GM21423 (cell line): ENCODE data around the gene TTLL10.

Experiments
- ATAC-seq: cut with Tn5 transposase; IDR thresholded peaks from one replicate; pipeline ENCODE4 v1.9.1; 2021; ENCODE audit warnings: mild to moderate bottlenecking, moderate library complexity; ENCODE audit not compliant: unreplicated experiment

Gene TTLL10

GRCh38 chr1:1173793-1174415 is at the start of gene TTLL10:
TSS of gene TTLL10 (plus strand) at chr1:1173880. CDS start at chr1:1179216, 5,336 bp downstream.
- no peak for ATAC-seq

- no peak for ATAC-seq
These were observed 49.2 kb upstream of the TTLL10 start for GRCh38 chr1:1124508-1124785.

GRCh38 chr1:1124786-1125642 is 48.7 kb upstream of the TTLL10 start:
- no peak for ATAC-seq

- ATAC-seq: no peak
These were observed 47.7 kb upstream of the TTLL10 start for GRCh38 chr1:1125945-1126344.

GRCh38 chr1:1127551-1128451 is 45.9 kb upstream of the TTLL10 start:
- ATAC-seq: no peak

GRCh38 chr1:1128454-1129139 is 45.1 kb upstream of the TTLL10 start:
- ATAC-seq: no peak

- no peak for ATAC-seq
These were observed 44.3 kb upstream of the TTLL10 start for GRCh38 chr1:1129381-1129821.

GRCh38 chr1:1130206-1131120 is 43.2 kb upstream of the TTLL10 start:
- no peak for ATAC-seq

- no peak for ATAC-seq
These were observed 41.4 kb upstream of the TTLL10 start for GRCh38 chr1:1132042-1132950.

- ATAC-seq: no peak
These were observed 40.5 kb upstream of the TTLL10 start for GRCh38 chr1:1132956-1133750.

GRCh38 chr1:1134300-1134970 is 39.2 kb upstream of the TTLL10 start:
- no peak for ATAC-seq

GRCh38 chr1:1135339-1136136 is 38.1 kb upstream of the TTLL10 start:
- no peak for ATAC-seq

GRCh38 chr1:1136547-1137230 is 37.0 kb upstream of the TTLL10 start:
- peak; percentile 29 for ATAC-seq

GRCh38 chr1:1137256-1138045 is 36.2 kb upstream of the TTLL10 start:
- ATAC-seq: peak; percentile 45

- no peak for ATAC-seq
These were observed 33.0 kb upstream of the TTLL10 start for GRCh38 chr1:1140673-1141072.
